Calu3 (cell line): ENCODE data around the gene CASK. TPM values are rescaled to one million over a fixed set of nuclear protein-coding genes. Genes with fewer than 3 reads are reported as not detected.

Experiments used
- BruUV-seq: library from RNA; stranded (reverse); fragments of 400-500 nt; replicated peaks from 2 replicates; lab custom pipeline; 2021; lab: Mats Ljungman, UMichigan
- CTCF ChIA-PET: fragments of 300-600 bp; sonication (Branson Sonifier 250); formaldehyde crosslinking; loops from one replicate; lab custom pipeline; 2022; ENCODE audit warnings: antibody characterized with exemption; lab: Charles Lee
- DNase-seq: peaks from one replicate; pipeline ENCODE4 v3.0.0; 2022
- H3K27ac Mint-ChIP-seq: one replicate; pipeline ENCODE4 v1.8.0; 2022; ENCODE audit warnings: mixed read lengths; ENCODE audit not compliant: unreplicated experiment
- H3K27me3 Mint-ChIP-seq: one replicate; pipeline ENCODE4 v1.8.0; 2022; ENCODE audit warnings: mixed read lengths; ENCODE audit not compliant: unreplicated experiment
- H3K36me3 Mint-ChIP-seq: one replicate; pipeline ENCODE4 v1.8.0; 2022; ENCODE audit warnings: mild to moderate bottlenecking, moderate library complexity, mixed read lengths; ENCODE audit not compliant: insufficient read depth, unreplicated experiment
- H3K4me1 Mint-ChIP-seq: one replicate; pipeline ENCODE4 v1.8.0; 2022; ENCODE audit warnings: mild to moderate bottlenecking, low read depth, mixed read lengths; ENCODE audit not compliant: unreplicated experiment
- H3K4me3 Mint-ChIP-seq: one replicate; pipeline ENCODE4 v1.8.0; 2022; ENCODE audit warnings: mild to moderate bottlenecking, low read depth, moderate library complexity, mixed read lengths; ENCODE audit not compliant: unreplicated experiment
- H3K9me3 Mint-ChIP-seq: one replicate; pipeline ENCODE4 v1.8.0; 2022; ENCODE audit warnings: low read depth, mixed read lengths; ENCODE audit not compliant: unreplicated experiment
- intact Hi-C: fragments of 100-400 bp; cut with micrococcal nuclease; formaldehyde crosslinking; loops from one replicate; pipeline ENCODE4 v1.10.0; 2022; ENCODE audit not compliant: unreplicated experiment
- total RNA-seq: library from RNA; stranded (reverse); gene quantifications from 2 replicates; pipeline ENCODE4 v1.2.3, GENCODE V29; 2022
- TF ChIP-seq, protein P1 (sequence below): fragments of 200-600 bp; IDR thresholded peaks from one replicate; pipeline ENCODE4 v1.8.0; 2022; ENCODE audit warnings: antibody characterized with exemption; ENCODE audit not compliant: unreplicated experiment

CASK gene
- total RNA-seq, 1 experiment from 2014 or later, result 157 TPM

- H3K36me3 Mint-ChIP-seq, result peaks cover 12% of the 10 kb centered on the region
- H3K27ac Mint-ChIP-seq, result no peak overlapping the region
- no peak overlapping the region for H3K4me3 Mint-ChIP-seq
- no TSS peak for BruUV-seq
- no peak for DNase-seq
- CTCF ChIA-PET, result no interaction called here
- no peaks in the 10 kb centered on the region for H3K9me3 Mint-ChIP-seq
- intact Hi-C loops, result no loop called here
- TF ChIP-seq, protein P1, sequence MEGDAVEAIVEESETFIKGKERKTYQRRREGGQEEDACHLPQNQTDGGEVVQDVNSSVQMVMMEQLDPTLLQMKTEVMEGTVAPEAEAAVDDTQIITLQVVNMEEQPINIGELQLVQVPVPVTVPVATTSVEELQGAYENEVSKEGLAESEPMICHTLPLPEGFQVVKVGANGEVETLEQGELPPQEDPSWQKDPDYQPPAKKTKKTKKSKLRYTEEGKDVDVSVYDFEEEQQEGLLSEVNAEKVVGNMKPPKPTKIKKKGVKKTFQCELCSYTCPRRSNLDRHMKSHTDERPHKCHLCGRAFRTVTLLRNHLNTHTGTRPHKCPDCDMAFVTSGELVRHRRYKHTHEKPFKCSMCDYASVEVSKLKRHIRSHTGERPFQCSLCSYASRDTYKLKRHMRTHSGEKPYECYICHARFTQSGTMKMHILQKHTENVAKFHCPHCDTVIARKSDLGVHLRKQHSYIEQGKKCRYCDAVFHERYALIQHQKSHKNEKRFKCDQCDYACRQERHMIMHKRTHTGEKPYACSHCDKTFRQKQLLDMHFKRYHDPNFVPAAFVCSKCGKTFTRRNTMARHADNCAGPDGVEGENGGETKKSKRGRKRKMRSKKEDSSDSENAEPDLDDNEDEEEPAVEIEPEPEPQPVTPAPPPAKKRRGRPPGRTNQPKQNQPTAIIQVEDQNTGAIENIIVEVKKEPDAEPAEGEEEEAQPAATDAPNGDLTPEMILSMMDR, result no peak
- H3K27me3 Mint-ChIP-seq, result no peaks in the 10 kb centered on the region
- H3K4me1 Mint-ChIP-seq, result no peaks in the 10 kb centered on the region
These were observed 293.8 kb downstream of the CASK start for GRCh38 chrX:41629539-41629938.

GRCh38 chrX:41621222-41621723, 302.1 kb downstream of the CASK start:
- TF ChIP-seq, protein P1, result no peak
- Mint-ChIP-seq H3K4me3 (peak overlapping the region; percentile 41), H3K4me1 (peaks cover 23% of the 10 kb centered on the region), H3K36me3 (peaks cover 16% of the 10 kb centered on the region), H3K27me3 (no peaks in the 10 kb centered on the region), H3K27ac (peak overlapping the region; percentile 74), H3K9me3 (no peaks in the 10 kb centered on the region)
- CTCF ChIA-PET, result no interaction called here
- TSS peak; percentile 68 for BruUV-seq
- DNase-seq, result peak; percentile 62
- intact Hi-C loops, result no loop called here

DNA sequence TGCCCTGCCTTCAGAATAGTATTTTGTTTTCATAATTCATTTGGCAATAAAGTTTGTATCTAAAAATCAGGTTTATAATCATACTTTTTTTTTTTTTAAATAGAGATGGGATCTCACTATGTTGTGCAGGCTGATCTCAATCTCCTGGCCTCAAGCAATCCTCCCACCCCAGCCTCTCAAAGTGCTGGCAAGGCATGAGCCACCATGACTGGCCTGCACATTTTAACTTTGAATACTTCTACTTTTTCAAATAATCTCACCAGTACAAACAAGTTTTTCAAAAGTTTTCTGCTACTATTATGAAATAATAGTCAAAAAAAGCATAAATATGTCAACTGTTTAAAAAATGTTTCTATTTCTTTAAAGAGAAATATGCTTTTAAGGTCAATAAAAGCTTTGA, 304.1 kb downstream of the CASK start:
- BruUV-seq, result no TSS peak
- no peak for DNase-seq
- Mint-ChIP-seq H3K27ac (no peak overlapping the region), H3K4me3 (no peak overlapping the region), H3K36me3 (peaks cover 3% of the 10 kb centered on the region), H3K27me3 (no peaks in the 10 kb centered on the region), H3K4me1 (peaks cover 23% of the 10 kb centered on the region), H3K9me3 (no peaks in the 10 kb centered on the region)
- CTCF ChIA-PET, result no interaction called here
- TF ChIP-seq, protein P1, result no peak
- intact Hi-C loops, result no loop called here

DNA sequence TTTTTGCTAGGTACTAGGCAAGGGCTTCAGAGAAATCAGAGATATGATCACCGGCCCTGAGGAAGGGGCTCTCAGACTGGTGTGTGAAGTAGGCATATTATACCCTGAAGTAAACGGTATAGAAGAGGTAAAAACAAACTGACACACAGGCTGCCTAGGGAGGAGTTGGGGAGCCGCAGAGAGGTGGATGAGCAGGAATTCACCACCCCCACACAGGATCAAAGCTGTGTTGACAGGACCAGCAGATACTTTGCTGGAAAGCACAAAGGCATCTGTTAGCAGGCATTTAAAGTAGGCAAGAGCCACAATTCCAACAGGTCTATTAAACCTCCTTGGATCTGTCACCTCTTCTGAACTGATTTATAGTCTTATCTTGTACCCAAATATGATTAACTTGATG, 306.4 kb downstream of the CASK start:
- Mint-ChIP-seq H3K36me3 (no peaks in the 10 kb centered on the region), H3K9me3 (no peaks in the 10 kb centered on the region), H3K27ac (no peak overlapping the region), H3K4me1 (peaks cover 18% of the 10 kb centered on the region), H3K27me3 (no peaks in the 10 kb centered on the region), H3K4me3 (no peak overlapping the region)
- CTCF ChIA-PET, result no interaction called here
- intact Hi-C loops, result no loop called here
- DNase-seq, result no peak
- TF ChIP-seq, protein P1, result no peak
- no TSS peak for BruUV-seq
